Measurements from ENCODE around the gene NAPSA.
"Not testable (repeated sequence)": the region's sequence is repeated elsewhere in the genome, so short reads cannot be mapped to it uniquely, and the experiment has no call there.

NAPSA gene

DNA sequence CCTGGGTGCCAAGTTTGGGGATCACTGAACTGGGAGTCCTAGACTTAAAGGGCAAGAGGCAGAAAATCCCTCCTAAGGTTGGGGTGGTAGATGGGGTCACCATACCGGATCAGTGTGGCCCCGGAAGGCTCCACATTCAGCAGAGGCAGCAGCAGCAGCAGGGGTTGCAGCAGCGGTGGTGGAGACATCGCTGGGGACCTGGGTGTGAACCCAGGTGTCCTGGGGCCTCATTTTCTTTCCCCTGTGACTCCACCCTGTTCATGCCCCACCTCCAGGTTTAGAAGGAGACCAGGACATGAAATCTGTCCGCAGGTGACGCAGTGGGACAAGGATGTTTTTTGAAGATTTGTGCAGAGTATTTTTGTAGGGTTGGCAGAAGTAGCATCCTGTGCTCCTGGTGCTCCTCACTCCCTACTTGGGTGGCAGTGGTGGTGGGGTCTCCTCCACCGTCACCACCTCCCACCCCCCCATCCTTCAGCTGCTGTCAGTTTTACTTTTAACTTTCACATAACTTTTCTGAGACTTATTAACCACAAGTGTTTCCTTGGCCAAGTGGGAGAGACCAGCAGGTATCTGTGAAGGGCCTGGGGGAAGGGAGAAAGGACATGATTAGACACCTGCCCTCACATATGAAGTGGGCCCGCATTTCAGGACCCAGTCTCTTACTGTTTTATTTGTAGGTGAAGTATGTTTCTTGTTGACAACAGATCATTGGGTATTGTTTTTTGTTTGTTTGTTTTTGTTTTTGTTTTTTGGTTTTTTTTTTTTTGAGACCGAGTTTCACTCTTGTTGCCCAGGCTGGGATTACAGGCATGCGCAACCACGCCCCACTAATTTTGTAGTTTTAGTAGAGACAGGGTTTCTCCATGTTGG lies at the start of gene NAPSA:
TSS of gene NAPSA (minus strand) at position 206 of the 873 bp plus-strand sequence. CDS start at position 188, 18 bp downstream.
- no peak for DNase-seq

DNA sequence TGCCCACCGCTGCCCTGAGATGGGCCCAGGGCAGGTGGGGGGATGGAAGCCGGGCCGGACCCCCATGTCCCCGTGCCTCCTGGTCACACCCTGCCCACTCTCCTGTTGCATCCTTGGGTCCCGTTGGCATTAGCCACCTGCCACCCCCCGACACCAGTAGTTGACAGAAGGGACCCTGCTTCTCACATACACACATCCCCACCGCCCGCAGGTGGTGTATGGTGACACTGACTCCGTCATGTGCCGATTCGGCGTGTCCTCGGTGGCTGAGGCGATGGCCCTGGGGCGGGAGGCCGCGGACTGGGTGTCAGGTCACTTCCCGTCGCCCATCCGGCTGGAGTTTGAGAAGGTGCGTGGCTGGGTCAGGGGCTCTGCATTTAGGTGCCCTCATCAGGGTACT lies 48.1 kb upstream of the NAPSA start:
- DNase-seq = no peak

DNA sequence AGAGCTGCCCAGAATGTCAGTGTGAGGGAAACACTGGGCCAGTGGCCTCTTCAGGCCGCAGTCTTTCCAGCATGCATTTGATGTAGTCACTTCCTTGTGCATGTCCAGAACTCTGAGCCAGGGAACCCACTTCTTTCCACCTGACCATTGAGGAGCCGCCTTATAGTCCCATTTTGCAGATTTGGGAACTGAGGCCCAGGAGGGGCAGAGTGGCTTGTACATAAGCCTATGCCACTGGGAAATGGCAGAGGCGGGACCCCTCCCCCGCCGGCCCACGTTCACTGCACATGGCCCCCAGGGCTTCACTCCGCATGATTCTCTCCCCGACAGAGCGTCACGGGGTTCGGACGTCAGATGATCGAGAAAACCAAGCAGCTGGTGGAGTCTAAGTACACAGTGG lies 47.7 kb upstream of the NAPSA start:
- no peak for DNase-seq

- DNase-seq = no peak
Observed at GRCh38 chr19:50412419-50412818, 47.0 kb upstream of the NAPSA start.

DNA sequence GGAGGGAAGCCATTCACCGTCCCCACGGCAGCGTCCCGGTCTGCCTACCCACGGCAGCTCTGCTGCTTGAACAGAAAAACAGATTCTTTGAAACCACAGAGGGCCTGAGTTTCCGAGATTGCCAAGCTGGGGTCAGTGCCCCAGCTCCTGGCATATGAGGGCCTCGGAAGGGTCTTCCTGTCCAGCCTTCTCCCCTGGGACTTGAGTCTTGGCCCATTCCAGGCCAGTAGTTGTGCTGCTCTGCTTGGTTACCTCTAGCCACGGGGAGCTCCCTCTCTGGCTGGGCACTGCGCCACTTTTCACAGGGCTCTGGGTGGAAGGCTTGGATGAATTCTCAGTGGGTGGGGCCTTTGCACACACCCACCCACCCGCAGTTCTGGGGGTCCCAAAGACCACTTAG lies 44.7 kb upstream of the NAPSA start:
- DNase-seq = no peak

DNA sequence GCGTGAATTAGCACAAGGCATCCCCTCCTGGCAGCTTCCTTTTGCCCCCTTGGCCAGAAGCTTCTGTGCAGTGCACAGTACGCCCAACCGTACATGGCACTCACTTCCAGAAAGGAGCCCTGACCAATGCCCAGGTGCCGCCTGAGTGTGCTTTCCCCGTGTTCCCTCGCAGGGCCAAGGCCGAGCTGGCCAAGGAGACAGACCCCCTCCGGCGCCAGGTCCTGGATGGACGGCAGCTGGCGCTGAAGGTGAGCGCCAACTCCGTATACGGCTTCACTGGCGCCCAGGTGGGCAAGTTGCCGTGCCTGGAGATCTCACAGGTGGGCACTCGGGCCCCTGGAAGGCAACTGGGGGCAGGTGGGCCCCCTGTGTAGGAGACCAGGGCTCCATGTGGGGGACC lies 43.9 kb upstream of the NAPSA start:
- no peak for DNase-seq

DNA sequence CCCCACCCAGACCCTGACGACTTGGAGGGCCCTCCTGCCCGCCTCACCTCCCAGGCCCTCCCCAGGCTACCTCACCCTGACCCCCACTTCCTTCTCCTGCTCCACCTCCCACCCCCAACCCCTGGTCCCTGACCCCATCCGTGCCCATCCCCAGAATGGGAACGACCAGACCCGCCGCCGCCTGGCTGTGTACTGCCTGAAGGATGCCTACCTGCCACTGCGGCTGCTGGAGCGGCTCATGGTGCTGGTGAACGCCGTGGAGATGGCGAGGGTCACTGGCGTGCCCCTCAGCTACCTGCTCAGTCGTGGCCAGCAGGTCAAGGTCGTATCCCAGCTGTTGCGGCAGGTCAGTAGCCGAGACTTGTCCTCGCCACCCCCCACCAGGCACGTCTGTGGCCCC lies 41.4 kb upstream of the NAPSA start:
- no peak for DNase-seq

- DNase-seq = no peak
Observed at GRCh38 chr19:50406156-50406820, 40.8 kb upstream of the NAPSA start.

DNA sequence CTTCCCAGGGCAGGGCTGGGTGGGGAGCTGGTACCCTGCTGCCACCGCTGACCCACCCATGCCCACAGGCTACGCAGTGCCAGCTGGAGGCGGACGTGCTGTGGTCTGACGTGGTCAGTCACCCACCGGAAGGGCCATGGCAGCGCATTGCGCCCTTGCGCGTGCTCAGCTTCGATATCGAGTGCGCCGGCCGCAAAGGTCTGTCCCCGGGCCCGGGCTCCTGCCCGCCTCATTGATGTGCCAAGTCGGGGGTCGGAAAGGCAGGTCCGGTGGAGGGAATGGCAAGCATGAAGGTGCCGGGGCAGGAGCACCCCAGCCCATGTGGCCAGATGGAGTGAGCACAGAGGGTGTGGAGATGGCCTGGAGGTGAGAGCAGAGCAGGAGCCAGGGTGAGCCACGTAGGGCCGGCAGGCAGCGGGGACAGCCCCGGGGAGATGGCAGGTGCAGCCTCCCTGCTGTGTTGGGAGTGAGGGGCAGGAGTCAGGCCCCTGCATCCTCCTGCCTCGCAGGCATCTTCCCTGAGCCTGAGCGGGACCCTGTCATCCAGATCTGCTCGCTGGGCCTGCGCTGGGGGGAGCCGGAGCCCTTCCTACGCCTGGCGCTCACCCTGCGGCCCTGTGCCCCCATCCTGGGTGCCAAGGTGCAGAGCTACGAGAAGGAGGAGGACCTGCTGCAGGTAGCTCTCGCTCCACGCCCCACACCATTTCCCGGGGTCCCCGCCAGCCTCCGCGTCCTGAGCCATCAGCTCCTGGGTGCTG lies 37.3 kb upstream of the NAPSA start:
- no peak for DNase-seq

DNA sequence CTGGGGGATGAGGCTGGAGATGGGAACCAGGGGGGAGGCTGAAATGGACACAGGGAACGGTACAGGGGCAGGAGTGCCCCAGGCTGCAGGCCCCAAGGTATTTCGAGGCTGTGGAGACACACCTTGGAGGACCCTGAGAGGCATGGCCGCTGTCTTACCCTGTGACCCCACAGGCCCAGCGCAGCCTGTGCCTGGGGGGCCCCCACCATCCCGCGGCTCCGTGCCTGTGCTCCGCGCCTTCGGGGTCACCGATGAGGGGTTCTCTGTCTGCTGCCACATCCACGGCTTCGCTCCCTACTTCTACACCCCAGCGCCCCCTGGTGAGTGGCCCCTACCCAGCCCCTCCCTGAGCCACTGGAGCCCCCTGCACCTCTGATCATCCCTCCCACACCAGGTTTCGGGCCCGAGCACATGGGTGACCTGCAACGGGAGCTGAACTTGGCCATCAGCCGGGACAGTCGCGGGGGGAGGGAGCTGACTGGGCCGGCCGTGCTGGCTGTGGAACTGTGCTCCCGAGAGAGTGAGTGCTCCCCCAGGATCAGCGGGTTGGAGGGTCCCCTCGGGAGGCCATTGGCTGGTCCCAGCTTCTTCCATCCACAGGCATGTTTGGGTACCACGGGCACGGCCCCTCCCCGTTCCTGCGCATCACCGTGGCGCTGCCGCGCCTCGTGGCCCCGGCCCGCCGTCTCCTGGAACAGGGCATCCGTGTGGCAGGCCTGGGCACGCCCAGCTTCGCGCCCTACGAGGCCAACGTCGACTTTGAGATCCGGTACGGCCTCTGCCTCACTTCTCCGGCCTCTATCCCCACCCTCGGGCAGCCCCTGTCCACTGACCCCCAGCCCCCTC lies 36.4 kb upstream of the NAPSA start:
- no peak for DNase-seq

DNA sequence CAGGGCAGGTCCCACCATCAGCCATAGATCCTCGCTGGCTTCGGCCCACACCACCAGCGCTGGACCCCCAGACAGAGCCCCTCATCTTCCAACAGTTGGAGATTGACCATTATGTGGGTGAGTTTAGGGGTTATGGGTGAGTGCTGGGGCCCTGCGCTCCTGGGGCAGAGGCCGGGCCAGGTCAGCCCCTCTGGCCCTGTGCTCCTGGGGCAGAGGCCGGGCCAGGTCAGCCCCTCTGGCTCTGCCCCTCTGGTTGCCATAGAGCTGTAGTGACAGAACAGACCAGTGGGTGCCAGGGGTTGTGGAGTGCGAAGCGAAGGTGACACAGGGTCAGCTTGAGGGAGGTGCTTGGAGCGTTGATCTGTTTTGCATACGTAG lies 33.9 kb upstream of the NAPSA start:
- DNase-seq = no peak

DNA sequence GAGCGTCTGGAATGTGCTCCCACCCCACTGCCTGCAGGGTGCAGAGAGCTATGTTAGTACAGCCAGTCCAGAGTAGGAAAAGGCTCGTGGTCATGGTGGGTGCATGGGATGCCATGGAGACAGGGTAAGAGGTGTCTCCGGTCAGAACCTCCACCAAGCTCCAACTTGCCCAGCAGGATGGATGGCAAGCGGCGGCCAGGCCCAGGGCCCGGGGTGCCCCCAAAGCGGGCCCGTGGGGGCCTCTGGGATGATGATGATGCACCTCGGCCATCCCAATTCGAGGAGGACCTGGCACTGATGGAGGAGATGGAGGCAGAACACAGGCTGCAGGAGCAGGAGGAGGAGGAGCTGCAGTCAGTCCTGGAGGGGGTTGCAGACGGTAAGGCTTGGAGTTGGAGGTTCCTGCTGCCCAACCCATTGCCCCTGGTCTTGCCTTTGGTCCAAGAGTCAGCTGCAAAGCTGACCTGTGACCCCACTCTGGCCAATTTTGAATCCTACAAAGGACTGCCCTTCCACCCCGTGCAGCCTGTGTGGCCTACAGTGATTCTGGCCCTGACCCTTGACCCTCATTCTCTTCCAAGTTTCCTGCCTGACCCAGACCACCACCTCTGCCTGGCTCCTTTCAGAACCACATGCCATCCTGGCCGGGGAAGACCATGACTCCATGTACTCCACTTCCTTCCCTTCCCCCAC lies 33.4 kb upstream of the NAPSA start:
- DNase-seq = no peak

GRCh38 chr19:50394017-50394416 lies 28.6 kb upstream of the NAPSA start:
- DNase-seq = no peak

DNA sequence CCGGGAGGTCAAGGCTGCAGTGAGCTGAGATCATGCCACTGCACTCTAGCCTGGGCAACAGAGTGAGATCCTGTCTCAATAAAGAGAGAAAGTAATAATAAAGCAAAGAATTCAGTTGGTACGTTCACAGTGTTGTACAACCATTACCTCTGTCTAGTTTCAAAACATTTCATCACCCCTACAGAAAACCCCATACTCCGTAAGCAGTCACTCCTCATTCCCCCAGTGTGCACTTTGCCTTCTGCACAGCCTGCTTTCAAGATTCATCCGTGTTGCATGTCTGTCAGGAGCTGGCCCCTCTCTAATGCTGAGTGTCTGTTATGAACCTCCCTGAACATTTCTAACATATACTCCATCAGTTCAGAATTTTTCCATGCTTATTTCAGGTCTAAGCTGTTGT lies 28.1 kb upstream of the NAPSA start:
- no peak for DNase-seq

DNA sequence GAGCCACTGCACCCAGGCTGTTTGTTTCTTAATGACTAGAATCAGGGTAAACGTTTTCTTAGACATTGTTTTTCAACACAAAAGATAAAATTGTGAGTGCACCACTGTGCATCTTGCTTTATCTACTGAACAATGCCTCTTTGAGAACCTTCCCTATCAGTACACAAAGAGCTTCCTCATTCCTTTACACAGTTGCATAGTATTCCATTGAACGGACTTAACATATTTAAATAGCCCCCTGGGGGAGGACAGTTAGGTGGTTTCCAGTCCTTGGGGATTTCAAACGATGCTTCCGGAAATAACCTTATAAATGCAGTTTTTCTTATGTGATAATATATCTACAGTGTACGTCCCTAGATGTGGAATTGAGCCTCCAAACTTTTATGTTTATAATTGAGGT lies 27.3 kb upstream of the NAPSA start:
- no peak for DNase-seq

GRCh38 chr19:50390952-50391351 lies 25.5 kb upstream of the NAPSA start:
- not testable (repeated sequence) for DNase-seq

DNA sequence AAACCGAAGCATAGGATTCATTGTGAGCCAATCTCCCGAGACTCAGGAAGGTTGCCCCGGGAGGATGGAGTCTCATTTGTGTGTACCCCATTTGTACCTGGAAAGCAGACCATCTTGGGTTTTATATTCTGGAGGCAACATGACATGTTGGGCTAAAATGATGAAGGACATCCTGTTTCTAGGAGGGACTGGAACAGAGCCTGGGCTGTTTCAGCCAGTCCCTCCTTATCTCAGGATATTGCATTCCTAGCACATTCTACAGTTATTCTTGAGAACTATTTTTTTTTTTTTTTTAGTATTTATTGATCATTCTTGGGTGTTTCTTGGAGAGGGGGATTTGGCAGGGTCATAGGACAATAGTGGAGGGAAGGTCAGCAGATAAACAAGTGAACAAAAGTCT lies 24.9 kb upstream of the NAPSA start:
- DNase-seq = not testable (repeated sequence)

- no peak for DNase-seq
Observed at GRCh38 chr19:50387868-50388245, 22.4 kb upstream of the NAPSA start.

DNA sequence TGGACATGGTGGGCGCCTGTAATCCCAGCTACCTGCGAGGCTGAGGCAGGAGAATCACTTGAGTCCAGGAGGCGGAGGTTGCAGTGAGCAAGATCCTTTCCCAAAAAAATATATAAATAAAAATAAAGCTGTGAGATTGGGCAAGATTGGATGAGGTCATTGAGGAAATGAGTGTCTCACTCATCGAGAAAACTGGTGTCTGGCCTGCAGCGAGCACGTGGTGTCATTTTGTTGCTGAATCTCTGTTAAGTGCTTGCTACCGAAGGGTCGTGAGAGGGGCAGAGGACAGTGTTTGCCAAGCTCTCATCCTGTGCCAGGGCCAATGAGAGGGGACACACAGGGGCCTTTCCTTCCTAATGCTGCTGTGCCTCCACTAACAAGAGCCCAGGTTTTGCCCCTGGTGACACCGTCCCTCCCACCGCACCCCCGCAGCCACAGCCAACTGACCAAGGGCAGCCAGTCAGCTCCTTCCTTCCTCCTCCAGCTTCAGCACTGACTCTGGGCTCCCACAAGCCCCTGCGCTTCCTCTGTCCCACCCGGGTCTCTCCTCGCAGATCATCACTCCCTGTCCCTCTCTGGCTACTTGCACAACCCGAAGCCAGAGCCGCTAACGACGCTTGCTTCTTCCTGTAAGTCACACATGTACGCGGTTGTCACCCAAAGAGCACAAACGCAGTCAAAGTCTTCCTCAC lies 21.9 kb upstream of the NAPSA start:
- DNase-seq = no peak

GRCh38 chr19:50384685-50385535 lies 19.5 kb upstream of the NAPSA start:
- no peak for DNase-seq

Measured in hippocampal formation (tissue), 2 donors.